Stimulated activated CD8-positive, alpha-beta memory T cell treated with anti-CD3 and anti-CD28 coated beads, Interleukin-7, amount 100 ng/mL, for 4 hours (primary cell): ENCODE results near the gene VPS51.

Experiments
- DNase-seq, 2 donors: peaks; one replicate each; pipeline ENCODE4 v3.0.0-alpha.2; 2020; ENCODE audit warnings: low read depth in 2 of 2

VPS51 gene

GRCh38 chr11:65095974-65096806, at the start of gene VPS51:
Gene VPS51, plus strand, starts transcription at chr11:65096214. Its CDS starts 37 bp downstream, at chr11:65096251.
- DNase-seq: peak; percentile 74 to 80

GRCh38 chr11:65047581-65048422, 48.2 kb upstream of the VPS51 start:
- peak in 1 of 2 donors; percentile 13 for DNase-seq

DNA sequence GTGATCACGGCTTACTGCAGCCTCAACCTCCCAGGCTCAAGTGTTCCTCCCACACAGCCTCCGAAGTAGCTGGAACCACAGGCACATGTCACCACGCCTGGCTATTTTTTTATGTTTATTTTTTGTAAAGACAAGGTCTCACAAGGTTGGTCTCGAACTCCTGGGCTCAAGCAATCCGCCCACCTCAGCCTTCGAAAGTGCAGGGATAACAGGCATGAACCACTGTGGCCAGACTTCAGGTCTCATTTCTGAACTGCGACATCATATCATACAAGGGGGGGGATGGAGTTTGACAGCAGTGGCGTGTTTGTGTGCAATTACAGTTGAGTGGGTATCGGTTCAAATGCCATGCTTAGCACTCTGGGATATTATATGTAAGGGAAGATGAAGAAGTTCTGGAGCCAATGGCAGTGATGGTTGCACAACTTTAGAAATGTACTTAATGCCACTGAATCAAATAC, 44.6 kb upstream of the VPS51 start:
- no peak for DNase-seq

GRCh38 chr11:65053827-65054508, 42.0 kb upstream of the VPS51 start:
- no peak for DNase-seq

DNA sequence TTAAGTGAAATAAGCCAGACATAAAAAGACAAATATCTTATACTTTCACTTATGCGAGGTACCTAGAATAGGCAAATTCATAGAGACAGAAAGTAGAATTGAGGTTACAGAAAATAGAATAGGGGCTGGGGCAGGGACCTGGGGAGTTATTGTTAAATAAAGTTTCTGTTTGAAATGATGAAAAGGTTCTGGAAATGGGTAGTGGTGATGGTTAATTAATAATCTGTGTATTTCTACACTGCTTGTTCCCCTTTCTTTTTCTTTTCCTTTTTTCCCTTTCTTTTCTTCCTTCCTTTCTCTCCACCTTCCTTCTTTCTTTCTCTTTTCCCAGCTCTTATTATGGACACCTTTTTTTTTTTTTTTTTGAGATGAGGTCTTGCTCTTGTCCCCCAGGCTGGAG, 40.5 kb upstream of the VPS51 start:
- no peak for DNase-seq

- no peak for DNase-seq
Observed at GRCh38 chr11:65056999-65057398, 39.0 kb upstream of the VPS51 start.

GRCh38 chr11:65057526-65057925, 38.5 kb upstream of the VPS51 start:
- DNase-seq: no peak

GRCh38 chr11:65058012-65058411, 38.0 kb upstream of the VPS51 start:
- no peak for DNase-seq

DNA sequence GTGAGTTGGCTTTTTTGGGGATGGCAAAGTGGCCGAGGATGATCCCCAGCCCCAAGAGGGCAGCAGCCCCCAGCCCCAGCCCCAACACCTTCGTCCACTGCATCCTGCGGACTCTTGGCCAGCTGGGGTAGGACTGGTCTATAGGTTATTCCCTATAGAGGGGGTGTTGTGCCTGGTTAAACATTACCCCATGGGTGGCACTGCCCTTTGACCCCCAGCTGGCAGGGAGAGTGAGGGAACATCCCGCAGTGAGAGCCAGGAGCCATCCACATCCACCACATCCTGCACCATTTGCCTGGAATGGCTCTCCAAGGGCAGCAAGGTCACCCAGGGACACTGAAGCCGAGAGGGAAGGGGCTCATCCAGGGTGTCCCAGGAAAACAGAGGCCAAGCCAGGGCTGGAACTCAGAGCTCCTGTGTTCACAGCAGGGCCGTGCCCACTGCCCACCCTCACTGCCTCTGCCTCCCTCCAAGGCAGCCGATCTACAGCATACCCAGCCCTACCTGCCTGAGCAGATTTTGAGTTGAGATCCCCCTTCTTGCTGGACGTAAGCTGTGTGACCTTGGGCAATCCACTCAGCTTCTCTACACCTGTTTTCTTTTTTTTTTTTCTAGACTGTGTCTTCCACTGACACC, 37.5 kb upstream of the VPS51 start, which contains the start of gene NAALADL1:
NAALADL1 (minus strand) TSS at position 135 of the 636 bp plus-strand sequence; CDS start at position 103, 32 bp downstream.
- no peak for DNase-seq

DNA sequence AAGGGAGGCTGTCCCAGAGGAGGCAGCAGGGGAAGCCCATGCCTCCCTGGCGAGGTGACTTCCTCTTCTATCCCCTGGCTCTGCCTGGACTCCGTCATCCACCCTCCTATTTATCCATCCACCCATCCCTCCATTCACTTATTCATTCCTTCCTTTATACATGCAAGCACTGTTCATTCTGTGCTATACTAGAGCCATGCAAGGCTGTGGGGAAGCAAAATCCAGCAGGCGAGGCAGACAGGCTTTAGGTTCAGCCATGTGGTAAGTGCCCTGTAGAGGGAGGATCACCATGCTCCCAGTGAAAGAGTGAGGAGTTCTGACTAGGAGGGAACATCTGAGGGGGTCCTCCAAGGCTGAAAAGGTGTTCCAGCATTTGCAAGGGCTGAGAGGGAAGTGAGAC, 36.5 kb upstream of the VPS51 start:
- no peak for DNase-seq

GRCh38 chr11:65059959-65060824, 35.8 kb upstream of the VPS51 start:
- DNase-seq: no peak

- DNase-seq: no peak
Observed at GRCh38 chr11:65060913-65061408, 35.1 kb upstream of the VPS51 start.

- no peak for DNase-seq
Observed at GRCh38 chr11:65063532-65063931, 32.5 kb upstream of the VPS51 start.

GRCh38 chr11:65064847-65065240, 31.2 kb upstream of the VPS51 start:
- DNase-seq: no peak

GRCh38 chr11:65065851-65066250, 30.2 kb upstream of the VPS51 start:
- DNase-seq: no peak

DNA sequence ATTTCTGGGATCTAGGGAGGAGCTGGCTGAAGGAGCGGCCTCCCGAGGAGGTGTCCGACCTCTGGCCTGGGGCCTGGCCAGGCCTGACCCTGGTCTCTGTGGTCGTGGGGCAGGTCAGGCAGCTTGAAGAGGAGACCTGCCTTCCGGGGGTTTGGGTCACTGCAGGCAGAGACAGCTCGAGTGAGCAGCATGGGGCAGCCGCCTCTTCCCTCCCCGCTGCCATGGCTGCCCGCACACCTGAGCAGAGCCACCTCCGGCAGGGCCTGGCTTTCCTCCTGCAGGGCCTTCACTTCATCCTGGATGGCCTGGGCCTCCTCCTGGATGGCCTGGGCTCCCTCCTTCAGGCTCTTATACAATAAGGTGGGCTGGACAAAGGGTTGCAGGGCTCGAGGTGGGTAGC, 29.7 kb upstream of the VPS51 start:
- DNase-seq: no peak

- no peak for DNase-seq
Observed at GRCh38 chr11:65066805-65067291, 29.2 kb upstream of the VPS51 start.

- DNase-seq: no peak
Observed at GRCh38 chr11:65067446-65067845, 28.6 kb upstream of the VPS51 start.

- no peak for DNase-seq
Observed at GRCh38 chr11:65069217-65069616, 26.8 kb upstream of the VPS51 start.
